Neural cell (in vitro differentiated cells): Measurements from ENCODE around the gene WDTC1.

ENCODE experiments used
- CTCF ChIP-seq: fragments of 450-650 bp; IDR thresholded peaks from 2 replicates; pipeline ENCODE4 v1.5.1; 2014; ENCODE audit warnings: antibody characterized with exemption, mild to moderate bottlenecking, moderate library complexity; ENCODE audit not compliant: poor library complexity, severe bottlenecking
- EP300 ChIP-seq: fragments of 450-650 bp; conservative IDR thresholded peaks from 2 replicates; pipeline ENCODE4 v1.6.1; 2014; ENCODE audit warnings: antibody characterized with exemption, mild to moderate bottlenecking, moderate library complexity; ENCODE audit not compliant: poor library complexity, severe bottlenecking
- POLR2AphosphoS5 ChIP-seq: IDR thresholded peaks from 2 replicates; pipeline ENCODE4 v1.6.1; 2012
- RAD21 ChIP-seq: fragments of 450-650 bp; conservative IDR thresholded peaks from 2 replicates; pipeline ENCODE4 v1.6.1; 2014; ENCODE audit warnings: antibody characterized with exemption, mild to moderate bottlenecking, moderate library complexity

GRCh38 chr1:27297903-27298302 is 63.5 kb downstream of the WDTC1 start:
- TF ChIP-seq CTCF (no peak), EP300 (no peak), POLR2AphosphoS5 (no peak), RAD21 (no peak)
